K562 (cell line): ENCODE measurements around the gene SLC49A3.

Experiments used
- CTCF ChIP-seq, 3 experiments: IDR thresholded peaks in 2 of 3; conservative IDR thresholded peaks in 1 of 3; 2 replicates each; pipeline ENCODE4 v1.5.1; 2011 to 2012; ENCODE audit warnings: low read length in 3 of 3, mild to moderate bottlenecking in 3 of 3, control low read depth in 2 of 3, improper control_type of control experiment in 1 of 3, inconsistent platforms in 1 of 3, low read depth in 1 of 3, mixed read lengths in 1 of 3, moderate library complexity in 1 of 3; ENCODE audit not compliant: insufficient read depth in 2 of 3
- ELF4 ChIP-seq: fragments of 450-650 bp; formaldehyde crosslinking; IDR thresholded peaks from 2 replicates; pipeline ENCODE4 v1.4.0; 2022; ENCODE audit warnings: missing genetic modification characterization
- HMG20B ChIP-seq: fragments of 250-450 bp; sonication (Bioruptor Pico); IDR thresholded peaks from 2 replicates; pipeline ENCODE4 v1.5.0; 2021; ENCODE audit warnings: mild to moderate bottlenecking
- MAX ChIP-seq: sonication (generic); formaldehyde crosslinking; IDR thresholded peaks from 2 replicates; pipeline ENCODE4 v1.9.0; 2022; ENCODE audit warnings: mild to moderate bottlenecking, missing genetic modification reagents
- MAZ ChIP-seq, 2 experiments: fragments of 450-650 bp in 1 of 2; sonication (generic) in 1 of 2; formaldehyde crosslinking; IDR thresholded peaks in 1 of 2; conservative IDR thresholded peaks in 1 of 2; 2 replicates each; pipeline versions ENCODE4 v1.4.0 to v1.5.0; 2020; ENCODE audit warnings: mild to moderate bottlenecking in 1 of 2, missing genetic modification reagents in 1 of 2
- MCM2 ChIP-seq: fragments of 450-650 bp; IDR thresholded peaks from 2 replicates; pipeline ENCODE4 v1.6.1; 2017; ENCODE audit warnings: low read depth, mild to moderate bottlenecking
- NFE2 ChIP-seq: IDR thresholded peaks from 2 replicates; pipeline ENCODE4 v1.6.1; 2014; ENCODE audit warnings: antibody characterized with exemption, low read depth
- POLR2AphosphoS2 ChIP-seq: IDR thresholded peaks from 2 replicates; pipeline ENCODE4 v1.6.1; 2012; ENCODE audit warnings: low read length, improper control_type of control experiment
- USF2 ChIP-seq: sonication (generic); formaldehyde crosslinking; IDR thresholded peaks from 2 replicates; pipeline ENCODE4 v1.5.0; 2020; ENCODE audit warnings: missing genetic modification reagents
- ZBTB8A ChIP-seq: fragments of 450-650 bp; IDR thresholded peaks from 2 replicates; pipeline ENCODE4 v1.6.1; 2018; ENCODE audit warnings: mild to moderate bottlenecking, moderate library complexity; ENCODE audit not compliant: partially characterized antibody
- ZNF512 ChIP-seq: IDR thresholded peaks from 2 replicates; pipeline ENCODE4 v1.6.1; 2016; ENCODE audit warnings: missing genetic modification characterization, missing compliant biosample characterization
- ZNF589 ChIP-seq: fragments of 200-800 bp; sonication (Bioruptor generic); IDR thresholded peaks from 2 replicates; pipeline ENCODE4 v1.6.1; 2016; ENCODE audit warnings: low read depth, missing genetic modification characterization, missing compliant biosample characterization

GRCh38 chr4:651884-652642 lies 36.9 kb downstream of the SLC49A3 start:
- TF ChIP-seq ZNF589 (CRISPR knock-in tag): no peak
- no peak for TF ChIP-seq USF2 (CRISPR knock-in tag)
- TF ChIP-seq POLR2AphosphoS2: no peak
- no peak for TF ChIP-seq ZNF512 (tag)
- no peak for TF ChIP-seq MCM2
- no peak for TF ChIP-seq ZBTB8A
- TF ChIP-seq MAX (CRISPR knock-in tag): no peak
- TF ChIP-seq MAZ (CRISPR knock-in tag; conservative IDR thresholded peaks at IDR 0.05 in 1 of 2, IDR thresholded peaks at IDR 0.05 in 1 of 2): no peak
- TF ChIP-seq NFE2: no peak
- no peak for TF ChIP-seq HMG20B (CRISPR knock-in tag)
- TF ChIP-seq ELF4: no peak
- no peak for TF ChIP-seq CTCF (IDR thresholded peaks at IDR 0.05 in 2 of 3, conservative IDR thresholded peaks at IDR 0.05 in 1 of 3; ENCODE audit: insufficient read depth in 2 of 3, low read depth in 1 of 3, low read length in 3 of 3)
